HuH-7.5 (cell line): Measurements from ENCODE around the gene AKAP8L.
"Not testable (repeated sequence)": the region's sequence is repeated elsewhere in the genome, so short reads cannot be mapped to it uniquely, and the experiment has no call there.

Experiments
- DNase-seq: peaks from one replicate; pipeline ENCODE4 v3.0.0; 2011; ENCODE audit warnings: low spot score

Gene AKAP8L

DNA sequence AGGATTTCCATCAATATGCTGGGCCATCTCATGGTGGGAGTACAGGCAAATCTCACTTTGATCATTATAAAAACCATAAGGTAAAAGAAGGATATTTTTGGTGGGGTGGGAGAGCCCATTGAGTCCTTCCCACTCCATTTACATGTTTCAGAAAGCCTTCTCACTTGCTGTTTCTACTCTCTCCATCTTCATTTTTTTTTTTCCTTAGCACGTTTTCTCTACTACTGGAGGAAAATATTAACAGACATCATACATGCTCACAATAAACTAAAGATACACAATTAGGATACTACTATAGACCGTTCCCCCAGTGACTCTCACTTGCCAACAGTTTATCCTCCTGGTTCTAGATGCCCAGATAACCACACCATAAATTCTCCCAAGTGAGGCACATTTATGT is 37.4 kb downstream of the AKAP8L start:
- DNase-seq: no peak

DNA sequence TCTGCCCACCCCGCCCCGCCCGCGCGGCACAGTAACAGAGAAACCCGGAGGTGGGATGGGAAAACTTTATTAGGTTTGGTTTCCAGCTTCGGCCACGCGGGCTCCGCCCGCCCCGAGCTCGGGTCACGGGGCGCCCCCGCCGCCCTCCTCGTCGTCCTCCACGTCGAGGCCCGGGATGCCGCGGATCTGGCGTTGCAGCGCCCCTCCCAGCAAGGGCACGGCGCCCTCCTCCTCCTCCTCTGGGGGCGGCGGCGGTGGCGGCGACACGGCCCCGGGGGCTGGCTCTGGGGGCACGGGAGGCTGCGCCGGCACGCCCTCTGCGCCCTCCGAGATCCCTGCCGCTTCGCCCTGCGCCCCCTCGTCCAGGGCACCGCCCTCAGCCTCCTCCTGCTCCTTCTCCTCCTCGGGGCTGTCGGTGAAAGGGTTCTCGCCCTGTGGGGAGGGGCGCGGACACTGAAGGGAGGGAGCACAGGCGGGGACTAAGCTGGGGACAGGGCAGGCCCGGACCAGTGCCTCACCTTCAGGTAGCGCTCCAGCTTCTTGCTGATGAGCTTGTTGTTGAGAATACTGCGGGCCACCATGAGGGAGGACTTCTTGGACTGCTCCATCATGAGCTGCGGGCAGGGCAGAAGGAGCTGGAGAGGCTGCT is 38.7 kb downstream of the AKAP8L start:
- peak; percentile 56 for DNase-seq

DNA sequence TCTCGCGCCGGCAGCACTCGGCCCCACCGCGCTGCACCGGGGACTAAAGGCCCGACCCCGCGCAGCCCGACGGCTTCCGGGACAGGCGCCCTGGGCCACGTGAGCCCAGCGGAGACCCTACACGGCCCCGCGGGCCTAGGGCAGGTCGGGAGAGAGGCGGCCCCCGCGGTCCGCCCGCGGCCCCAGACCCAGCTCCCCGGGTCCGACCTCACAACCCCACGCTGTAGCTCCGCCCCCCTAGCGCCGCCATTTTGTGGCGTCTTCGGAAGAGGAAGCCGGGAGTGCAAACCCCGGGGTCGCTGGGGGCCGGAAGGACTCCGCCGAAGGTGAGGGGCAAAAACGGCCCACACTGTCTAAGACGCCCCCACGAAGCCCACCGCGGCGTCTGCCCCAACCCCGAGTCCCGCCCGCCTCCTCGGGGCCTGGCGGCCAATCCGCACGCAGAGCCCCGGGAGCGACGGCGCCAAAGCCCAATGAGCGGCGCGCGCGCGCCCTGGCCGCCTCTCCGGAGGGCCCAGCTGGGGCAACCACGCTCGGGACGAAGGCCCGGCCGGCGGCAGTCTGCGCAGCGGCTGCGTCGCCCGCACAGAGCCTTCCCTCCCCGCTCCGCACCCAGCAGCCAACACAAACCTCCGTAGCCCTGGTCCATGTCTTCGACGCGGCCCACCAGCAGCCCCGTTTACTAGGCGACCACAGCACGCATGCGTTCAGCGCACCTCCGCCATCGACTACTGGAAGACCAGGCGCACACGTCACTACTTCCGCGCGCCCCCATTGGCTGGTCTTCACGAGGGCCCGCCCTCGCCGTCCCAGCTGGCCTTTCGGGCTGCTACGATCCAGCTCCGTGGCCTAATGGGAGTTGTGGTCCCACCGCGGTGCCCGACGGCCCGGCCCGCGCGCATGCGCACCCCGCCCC is 39.4 kb downstream of the AKAP8L start, which contains the start of gene AKAP8:
Gene AKAP8 (minus strand): TSS at position 705 of the 916 bp plus-strand sequence. CDS start 56 bp downstream, at position 649.
- peak; percentile 98 for DNase-seq

DNA sequence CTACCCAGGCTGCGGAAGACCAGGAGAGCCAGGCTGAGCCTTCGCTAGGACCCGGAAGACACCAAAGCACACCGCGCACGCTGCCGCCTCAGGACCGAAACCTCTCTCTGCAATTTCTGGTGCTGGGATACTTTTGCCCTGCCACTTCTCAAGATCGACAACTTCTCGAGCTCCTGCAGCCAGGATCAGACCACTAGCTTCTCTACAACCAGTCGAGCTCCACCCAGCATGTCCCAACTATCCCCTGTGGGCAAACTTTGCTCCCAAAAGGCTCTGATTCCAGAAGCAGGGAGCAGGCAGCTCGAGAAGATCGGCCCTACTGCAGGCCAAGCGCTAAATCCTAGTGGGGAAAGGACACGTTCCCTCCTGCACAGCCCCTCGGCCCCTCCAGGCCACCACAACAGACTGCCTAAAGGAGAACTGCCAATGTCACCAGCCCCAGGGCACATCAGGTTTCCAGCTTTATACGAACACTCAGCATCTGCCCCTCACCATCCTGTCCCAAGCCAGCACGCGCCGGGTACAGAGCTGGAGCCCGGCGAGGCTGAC is 40.2 kb downstream of the AKAP8L start:
- peak; percentile 79 for DNase-seq

DNA sequence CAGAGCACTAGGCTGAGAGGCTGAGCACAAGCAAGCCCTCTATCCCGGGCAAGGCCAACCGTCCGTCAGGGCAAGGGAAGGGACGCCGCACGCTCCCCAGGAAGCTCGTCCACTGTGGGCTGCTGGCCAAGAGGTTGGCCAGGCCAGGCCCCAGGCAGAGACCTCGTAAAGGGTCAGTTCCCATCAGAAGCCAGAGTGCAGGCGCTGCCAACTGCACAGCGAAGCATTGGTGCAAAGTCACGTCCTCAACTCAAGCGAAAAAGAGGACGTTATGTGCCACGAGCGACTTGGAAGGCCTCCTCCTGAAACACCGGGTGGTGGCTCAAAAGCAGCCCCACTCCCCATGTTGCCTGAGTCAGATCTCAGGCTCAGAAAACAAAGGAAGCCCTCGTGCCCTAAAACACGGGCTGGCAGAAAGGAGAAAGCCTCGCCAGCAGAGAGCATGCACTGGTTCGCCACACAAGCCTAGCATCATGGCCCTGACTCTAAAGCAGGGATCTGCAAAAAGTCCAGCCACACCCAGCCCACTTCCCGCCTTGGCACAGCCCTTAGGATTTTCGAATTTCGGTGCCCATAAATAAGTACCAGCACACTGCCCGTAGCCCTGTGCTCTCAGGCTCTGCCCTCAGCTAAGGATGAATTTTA is 43.9 kb downstream of the AKAP8L start:
- no peak for DNase-seq

DNA sequence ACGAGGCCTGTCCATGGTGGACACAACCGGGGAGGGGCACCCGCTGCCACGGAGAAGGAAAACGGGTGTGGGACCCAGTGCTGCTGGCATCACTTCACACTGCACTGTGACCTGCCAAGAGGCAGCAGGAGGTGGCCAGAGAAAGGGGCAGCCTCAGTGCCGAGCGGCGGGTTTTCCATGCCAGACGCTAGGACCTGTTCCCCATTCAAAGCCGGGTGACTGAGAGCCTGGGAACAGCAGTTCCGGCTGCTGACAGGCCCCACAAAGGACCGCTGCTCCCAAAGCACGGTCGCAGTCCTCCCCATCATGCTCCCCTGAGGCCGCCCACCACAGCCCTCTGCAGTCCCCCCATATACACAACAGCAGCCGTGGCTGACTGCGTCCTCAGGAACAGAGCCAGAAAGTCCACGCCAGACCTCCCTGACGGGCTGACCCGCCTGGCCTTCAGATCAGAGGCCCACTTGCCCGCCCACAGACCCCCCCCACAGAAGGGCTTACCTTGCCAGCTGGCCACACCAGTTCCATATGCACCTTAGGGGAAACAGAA is 44.6 kb downstream of the AKAP8L start:
- DNase-seq: no peak

DNA sequence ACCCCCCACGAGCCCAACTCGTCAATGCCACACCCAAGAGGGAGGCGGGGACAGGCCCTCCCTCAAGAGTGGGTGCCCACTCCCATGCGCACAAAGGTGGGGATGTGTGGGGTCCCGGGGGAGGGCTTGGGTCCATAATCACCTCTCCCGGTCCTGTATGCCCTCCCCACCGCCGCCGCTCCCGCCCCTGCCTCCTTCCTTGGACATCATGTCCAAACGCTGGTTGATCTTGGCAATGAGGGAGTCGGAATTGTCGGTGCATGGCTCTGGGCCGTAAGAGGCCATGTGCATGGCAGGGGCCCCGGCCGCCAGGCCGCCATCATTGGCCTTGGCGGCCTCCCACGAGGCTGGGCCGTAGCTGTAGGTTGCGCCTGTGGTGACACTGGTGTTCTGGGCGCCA is 45.1 kb downstream of the AKAP8L start:
- DNase-seq: no peak

DNA sequence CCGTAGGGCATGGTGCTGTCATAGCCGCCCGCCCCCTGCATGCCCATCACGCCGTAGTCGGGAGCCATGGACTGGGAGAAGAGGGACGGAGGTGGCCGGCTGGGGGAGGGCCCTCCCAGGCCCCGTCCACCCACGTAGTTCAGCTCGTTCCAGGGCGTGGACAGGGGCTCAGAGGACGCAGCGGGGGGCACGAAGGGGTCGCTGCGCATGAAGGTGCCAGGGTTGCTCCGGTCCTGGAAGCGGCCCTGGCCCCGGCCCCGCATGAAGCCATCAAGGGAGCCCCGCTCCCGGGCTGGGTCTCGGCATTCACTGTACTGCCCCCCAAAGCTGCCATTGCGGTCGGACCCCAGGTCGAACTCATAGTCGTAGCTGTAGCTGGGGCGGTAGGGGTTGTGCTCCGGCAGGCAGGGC is 45.9 kb downstream of the AKAP8L start:
- no peak for DNase-seq

DNA sequence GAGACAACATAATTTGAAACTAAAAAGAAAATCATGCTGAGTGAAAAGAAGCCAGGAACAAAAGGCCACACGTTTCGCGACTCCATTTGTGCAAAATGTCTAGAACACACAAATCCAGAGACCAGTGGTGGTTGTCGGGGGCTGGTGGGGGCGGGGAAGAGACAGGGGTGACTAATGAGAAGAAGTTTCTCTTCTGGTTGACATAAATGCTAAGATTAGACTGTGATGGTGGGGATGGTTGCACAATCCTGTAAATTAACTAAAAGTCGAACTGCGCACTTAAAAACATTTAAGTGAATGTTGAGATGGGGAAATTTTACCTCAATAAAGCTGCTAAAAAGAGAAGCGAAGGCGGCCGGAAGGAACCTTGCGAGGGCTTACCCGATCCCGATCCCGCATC is 46.3 kb downstream of the AKAP8L start:
- no peak for DNase-seq

DNA sequence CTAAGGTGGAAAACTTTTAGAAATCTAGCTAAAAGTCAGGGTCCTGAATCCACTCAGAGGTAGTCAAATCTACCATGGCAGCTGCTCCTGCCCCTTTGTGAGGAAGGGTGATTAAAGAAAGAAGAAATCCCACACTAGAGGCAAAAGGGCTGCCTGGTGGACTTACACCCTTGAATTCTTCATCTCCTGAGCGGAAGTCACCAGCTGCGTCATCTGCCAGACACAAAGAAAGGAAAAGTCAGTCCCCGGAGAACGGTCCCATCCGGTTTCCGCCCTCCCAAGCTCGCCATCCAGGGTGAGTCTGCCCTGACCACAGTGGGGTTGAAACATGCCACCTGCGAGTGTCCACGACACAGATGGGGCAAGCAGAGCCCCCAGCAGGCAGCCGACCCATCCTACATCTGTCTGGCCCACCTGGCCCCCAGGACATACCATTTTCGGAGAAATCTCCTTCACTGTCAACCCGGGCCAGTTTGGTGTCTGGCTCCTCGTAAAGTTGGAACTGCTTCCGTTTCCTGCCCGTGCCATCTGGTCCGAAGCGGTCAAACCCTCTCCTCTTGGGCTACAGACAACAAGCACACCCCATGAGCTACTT is 46.9 kb downstream of the AKAP8L start:
- DNase-seq: no peak

DNA sequence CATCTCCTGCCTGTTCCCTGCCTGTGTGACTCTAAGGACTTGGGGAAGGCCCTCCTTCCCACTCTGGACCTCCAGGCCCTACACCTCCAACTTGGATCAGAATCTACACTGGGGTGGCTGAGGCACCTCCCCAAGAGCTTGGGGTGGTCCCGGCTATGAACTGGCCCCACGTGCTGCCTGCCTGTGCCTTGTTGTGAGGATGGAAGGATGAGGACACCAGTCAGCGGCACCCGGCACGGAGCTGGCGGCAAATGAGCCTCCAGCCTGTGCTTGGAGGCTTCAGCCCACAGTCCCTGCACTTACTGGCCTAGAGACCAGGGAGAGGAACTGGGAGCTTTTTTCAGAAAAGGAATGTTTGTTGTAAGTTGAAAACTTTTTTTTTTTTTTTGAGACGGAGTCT is 47.7 kb downstream of the AKAP8L start:
- DNase-seq: no peak

DNA sequence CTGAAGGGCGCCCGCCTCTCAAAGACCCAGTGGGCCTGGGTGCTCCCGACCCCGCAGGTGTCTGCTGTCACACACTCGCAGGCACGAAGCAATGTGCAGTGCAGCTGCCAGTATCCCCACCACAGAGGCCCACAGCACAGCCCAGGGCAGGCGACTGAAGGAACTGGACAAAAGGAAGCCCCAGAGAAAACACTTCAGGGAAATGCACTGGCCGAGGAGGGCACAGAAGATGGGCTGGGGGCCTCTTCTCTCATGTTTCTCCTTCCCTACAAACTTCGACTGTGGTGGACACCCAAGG is 49.2 kb downstream of the AKAP8L start:
- no peak for DNase-seq

DNA sequence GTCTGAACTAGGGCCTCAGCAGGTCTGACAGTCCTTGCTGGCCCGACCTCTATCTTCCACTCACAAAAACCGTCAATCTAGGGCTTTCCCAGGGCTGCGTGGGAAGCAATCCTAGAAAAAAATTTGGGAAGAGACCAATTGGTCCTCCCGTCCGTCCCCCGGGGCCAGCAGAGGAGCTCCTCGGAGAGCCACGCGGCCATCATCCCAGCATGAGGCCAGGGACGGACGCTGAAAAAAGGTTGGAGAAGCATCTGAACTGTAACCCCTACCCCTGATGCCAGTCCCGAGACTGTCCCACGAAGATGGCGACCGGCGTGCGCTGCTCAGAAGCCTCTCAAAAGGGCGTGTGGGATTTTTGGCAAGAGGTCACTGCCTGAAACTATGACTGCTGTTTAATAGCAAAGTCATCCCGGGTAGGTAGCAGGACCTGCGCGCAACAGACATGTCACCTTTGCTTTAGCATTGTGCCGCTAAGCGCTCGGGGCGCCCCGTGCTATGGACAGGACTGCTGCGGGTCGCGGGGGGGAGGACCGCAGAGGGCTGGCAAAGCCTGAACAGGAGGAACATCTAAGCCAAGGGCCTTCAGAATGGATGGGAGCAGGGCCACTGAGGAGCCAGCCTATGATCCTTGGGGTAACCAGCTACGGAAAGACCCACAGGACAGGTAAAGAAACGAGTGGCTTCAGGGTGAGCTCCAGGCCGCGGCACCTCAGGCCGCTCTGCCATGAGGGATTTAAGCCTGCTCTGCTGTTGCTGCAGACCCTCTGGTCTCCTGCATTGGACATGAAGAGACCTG is 49.8 kb downstream of the AKAP8L start:
- no peak for DNase-seq

DNA sequence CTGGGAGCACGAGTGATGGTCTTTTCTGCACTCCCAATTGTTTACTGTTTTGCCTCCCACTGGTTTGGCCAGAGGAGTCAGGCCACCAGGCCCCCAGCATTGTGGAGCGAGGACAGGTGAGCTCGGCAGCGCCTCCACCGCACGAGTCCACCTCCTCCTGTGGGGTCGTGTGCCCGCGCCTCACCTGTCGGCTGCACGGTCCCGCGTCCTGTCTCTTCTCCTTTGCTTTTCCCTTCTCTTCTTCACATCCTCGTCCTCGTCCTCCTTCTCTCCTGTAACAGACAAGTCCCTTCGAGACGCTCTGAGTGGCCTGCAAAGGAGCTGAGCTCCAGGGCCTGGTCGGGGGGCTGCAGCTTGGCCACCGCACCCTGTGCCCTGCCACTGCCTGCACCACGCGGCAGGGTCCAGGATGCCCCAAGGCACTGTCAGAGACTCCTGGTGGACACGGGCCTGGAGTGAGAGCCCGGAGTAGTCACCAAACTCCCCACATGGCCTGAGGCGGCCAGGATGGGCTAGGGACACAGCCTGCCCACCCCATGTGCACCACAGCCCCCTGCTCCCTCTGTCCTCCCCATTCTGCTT is 50.6 kb downstream of the AKAP8L start:
- DNase-seq: no peak

DNA sequence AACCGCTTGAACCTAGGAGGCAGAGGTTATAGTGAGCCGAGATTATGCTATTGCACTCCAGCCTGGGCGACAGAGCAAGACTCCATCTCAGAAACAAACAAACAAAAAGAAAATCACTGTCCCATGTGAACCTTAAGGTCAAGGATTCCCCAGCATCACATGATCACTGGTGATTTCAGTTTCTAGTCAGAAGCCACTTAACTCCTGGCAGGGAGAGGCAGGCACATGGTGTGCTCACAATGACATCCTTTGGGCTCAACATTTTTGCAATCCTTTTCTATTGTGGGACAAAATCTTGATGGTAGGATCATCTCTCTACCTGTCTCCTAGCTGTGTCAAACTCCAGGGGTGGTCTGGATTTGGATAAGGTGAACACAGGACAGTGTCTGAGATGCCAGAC is 51.3 kb downstream of the AKAP8L start:
- no peak for DNase-seq

DNA sequence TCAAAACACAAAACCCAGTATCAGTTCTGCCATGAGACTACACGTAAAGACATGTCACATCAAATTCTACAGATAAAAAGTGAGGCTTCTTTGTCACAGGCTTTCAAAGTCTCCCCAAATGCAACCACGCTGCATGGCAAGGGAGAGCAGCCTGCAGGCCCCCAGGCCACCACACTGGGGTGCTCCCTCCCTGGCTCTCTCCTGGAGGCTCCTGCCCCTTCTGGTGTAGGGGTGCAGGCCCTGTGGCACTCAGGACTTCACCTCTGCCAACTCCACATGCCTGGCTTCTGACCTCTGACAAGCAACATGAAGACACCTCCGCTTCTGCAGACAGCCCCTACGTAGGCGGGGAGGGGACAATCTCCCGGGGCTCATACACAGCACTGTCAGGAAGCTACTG is 53.5 kb downstream of the AKAP8L start:
- DNase-seq: no peak

DNA sequence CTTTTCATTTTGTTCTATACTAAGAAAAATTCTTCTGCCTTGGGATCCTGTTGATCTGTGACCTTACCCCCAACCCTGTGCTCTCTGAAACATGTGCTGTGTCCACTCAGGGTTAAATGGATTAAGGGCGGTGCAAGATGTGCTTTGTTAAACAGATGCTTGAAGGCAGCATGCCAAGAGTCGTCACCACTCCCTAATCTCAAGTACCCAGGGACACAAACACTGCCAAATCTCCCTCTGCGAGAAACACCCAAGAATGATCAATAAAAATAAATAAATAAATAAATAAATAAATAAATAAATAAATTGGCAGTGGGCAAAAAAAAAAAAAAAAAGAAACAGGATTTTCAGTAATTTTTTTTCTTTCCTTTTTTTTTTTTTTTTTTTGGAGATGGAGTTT is 55.0 kb downstream of the AKAP8L start:
- DNase-seq: not testable (repeated sequence)

DNA sequence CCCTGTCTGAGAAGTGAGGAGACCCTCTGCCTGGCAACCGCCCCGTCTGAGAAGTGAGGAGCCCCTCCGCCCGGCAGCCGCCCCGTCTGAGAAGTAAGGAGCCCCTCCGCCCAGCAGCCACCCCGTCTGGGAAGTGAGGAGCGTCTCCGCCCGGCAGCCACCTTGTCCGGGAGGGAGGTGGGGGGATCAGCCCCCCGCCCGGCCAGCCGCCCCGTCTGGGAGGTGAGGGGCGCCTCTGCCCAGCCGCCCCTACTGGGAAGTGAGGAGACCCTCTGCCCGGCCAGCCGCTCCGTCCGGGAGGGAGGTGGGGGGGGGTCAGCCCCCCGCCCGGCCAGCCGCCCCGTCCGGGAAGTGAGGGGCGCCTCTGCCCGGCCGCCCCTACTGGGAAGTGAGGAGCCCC is 55.7 kb downstream of the AKAP8L start:
- not testable (repeated sequence) for DNase-seq

DNA sequence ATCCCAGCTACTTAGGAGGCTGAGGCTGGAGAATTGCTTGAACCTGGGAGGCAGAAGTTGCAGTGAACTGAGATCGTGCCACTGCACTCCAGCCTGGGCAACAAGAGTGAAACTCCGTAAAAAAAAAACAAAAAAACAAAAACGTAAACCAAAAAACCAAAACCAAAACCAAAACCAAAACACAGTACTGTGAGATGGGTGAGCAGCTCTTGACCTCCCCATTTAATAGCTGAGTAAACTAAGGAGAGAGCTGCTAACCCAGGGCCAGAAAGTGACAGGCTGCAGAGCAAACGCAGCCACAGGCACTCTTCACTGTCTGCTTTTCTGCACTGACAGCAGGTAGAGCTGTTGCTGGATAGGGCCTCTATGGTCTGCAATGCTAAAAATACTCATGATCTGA is 58.8 kb downstream of the AKAP8L start:
- not testable (repeated sequence) for DNase-seq

DNA sequence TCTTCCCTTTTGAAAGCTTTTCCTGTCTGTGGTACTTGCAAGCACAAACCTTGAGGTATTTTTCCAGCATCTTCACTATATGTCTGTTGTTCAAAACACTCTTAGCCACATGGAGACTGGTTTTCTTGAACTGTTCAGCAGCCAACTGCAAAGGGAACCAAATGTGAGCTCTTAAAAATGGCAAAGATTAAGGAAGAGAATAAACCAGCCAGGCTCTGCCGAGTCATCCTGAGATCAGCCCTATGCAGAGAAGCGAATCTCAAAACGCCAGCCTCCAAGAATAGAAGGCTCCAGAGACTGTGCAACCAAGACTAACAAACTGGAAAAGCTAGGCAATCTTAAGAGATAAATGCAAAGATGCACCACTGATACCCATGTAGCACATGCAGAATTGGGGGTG is 59.9 kb downstream of the AKAP8L start:
- no peak for DNase-seq

DNA sequence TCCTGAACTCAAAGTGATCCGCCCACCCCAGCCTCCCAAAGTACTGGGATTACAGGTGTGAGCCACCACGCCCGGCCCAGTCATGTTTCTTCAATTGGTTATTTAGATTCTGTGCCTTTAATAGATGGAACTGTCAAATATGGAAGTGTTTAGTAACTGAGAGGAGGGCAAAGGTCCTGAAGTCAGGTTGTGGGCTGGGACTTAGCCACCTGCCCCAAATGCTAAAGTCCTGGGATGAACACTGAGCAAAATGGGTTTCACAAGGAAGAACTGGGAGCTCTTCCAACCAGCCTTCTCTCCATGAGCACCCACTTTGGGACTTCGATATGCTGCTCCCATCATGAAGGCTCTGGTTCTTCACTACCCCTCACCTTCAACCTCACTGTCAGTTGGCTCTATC is 60.9 kb downstream of the AKAP8L start:
- DNase-seq: no peak
